Endometrial microvascular endothelial cells (primary cell): ENCODE data around the gene BRD4. TPM values are rescaled to one million over a fixed set of nuclear protein-coding genes. Genes with fewer than 3 reads are reported as not detected.

Source experiments
- in situ Hi-C: cut with HindIII; loops from 2 replicates; pipeline ENCODE4 v1.10.0; 2017; ENCODE audit warnings: low sequenced_read_pairs, low pct_unique_long_range_greater_than_20kb; ENCODE audit errors: inconsistent ontology term
- total RNA-seq: library from RNA; depleted of rRNA; stranded (reverse); fragments of >200 nt; gene quantifications from one replicate; pipeline ENCODE4 v1.2.3, GENCODE V29; 2015; ENCODE audit errors: inconsistent ontology term

The BRD4 gene
- total RNA-seq, 1 donor from 2014 or later, result 40.8 TPM

DNA sequence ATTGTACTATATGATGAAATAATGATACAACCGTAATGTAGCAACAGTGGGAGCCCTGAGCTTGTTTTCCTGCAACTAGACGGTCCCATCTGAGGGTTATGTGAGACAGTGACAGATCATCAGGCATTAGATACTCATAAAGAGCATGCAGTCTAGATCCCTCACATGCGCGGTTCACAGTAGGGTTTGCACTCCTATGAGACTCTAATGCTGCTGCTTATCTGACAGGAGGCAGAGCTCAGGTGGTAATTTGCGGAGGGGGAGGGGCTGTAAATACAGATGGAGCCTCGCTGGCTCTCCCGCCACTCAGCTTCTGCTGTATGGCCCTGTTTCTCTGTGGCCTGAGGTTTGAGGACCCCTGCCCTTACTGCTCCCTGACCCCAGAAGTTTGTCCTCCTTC, 113.8 kb downstream of the BRD4 start:
- in situ Hi-C loops, result no loop called here

DNA sequence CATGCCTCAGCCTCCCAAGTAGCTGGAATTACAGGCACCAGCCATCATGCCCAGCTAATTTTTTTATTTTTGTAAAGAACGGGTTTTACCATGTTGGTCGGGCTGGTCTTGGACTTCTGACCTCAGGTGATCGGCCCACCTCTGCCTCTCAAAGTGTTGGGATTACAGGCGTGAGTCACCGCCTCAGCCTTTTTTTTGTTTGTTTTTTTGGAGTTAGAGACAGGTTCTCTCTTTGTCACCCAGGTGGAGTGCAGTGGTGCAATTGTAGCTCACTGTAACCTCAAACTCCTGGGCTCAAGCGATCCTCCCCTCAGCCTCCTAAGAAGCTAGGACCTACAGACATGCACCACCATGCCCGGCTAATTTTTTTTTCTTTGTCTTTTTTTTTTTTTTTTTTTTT, 116.0 kb downstream of the BRD4 start:
- in situ Hi-C loops, result no loop called here

DNA sequence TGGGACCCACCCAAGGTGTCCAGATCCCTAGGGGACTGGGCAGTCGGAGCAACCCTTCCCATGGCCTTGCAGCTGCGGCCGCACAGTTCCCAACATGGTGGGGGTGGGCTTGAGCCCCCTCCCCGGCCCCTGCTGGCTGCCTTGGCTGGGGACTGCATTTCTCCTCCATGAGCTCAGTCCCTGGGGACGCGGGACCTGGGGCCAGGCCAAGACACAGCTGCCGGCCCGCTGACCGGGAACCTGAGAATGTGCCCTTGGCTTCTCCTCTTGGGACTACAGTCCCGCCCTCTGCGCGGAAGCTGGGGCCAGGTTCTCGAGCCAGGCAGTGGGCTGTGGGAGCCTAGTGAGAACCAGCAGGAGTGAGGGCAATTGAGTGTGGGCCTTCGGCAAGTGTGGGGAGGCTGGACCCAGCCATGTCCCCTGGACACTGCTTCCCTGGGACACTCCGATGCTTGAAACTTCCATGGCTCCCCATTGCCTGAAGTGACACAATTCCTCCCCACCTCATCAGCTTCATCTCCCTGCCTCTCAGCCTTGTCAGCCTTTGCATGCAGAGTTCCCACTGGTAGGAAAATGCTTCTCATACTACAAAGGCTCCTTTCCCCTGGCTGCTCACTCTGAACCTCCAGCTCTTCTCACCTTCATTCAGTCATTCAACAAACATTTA, 118.5 kb downstream of the BRD4 start:
- in situ Hi-C loops, result no loop called here

DNA sequence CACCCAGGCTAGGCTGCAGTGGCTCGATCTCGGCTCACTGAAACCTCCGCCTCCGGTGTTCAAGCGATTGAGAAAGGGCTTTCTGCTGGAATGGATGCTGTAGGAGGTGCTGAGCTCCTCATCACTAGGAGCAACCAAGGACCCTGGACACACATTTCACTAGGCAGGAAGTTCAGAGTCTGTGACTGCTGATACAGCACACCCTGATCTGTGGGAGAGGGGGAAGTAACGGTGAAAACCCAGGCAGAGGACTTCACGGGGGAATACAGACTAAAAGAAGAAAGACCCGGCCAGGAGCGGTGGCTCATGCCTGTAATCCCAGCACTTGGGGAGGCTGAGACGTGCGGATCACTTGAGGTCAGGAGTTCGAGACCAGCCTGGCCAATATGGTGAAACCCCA, 119.6 kb downstream of the BRD4 start:
- in situ Hi-C loops, result no loop called here

DNA sequence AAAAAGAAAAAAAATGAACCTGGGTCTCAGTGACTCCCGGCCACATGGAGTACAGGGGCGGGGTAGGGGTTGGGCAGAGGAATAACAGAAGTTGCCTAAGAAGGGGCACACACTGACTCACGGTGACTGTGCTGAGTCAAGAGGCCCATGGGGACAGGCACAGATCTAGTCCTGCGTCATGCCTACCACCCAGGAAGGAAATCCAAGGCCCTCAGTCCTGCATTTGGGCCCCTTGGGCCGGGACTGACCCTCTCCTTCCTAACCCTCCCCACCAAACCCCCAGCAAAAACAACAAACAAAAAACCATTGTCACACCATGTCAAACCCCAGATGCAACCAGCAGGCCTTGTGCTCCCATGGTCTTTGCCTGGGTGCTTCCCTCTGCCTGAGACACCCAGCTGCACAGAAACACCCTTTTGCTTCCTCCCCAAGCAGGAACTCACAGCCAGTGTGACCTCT, 122.0 kb downstream of the BRD4 start:
- in situ Hi-C loops, result no loop called here

DNA sequence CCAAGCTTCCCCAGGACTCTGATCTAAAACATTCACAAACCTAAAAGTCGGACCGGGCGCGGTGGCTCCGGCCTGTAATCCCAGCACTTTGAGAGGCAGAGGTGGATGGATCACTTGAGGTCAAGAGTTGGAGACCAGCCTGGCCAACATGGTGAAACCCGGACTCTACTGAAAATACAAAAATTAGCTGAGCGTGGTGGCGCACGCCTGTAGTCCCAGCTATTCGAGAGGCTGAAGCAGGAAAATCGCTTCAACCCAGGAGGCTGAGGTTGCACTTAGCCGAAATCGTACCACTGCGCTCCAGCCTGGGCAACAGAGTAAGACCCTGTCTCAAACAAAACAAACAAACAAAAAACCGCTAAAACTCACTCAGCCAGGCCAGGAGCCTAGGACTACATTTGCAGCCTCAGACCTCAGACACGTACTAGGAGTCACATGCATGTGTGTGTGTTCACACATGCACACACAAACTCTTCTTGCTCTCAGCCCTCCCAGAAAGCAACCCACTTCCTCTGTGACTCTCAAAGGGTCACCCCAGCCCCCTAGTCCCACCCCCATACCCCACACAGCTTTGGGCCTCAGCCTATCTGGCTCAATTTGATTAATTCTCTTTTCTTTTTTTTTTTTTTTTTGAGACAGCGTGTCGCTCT, 130.8 kb downstream of the BRD4 start:
- in situ Hi-C loops, result no loop called here

DNA sequence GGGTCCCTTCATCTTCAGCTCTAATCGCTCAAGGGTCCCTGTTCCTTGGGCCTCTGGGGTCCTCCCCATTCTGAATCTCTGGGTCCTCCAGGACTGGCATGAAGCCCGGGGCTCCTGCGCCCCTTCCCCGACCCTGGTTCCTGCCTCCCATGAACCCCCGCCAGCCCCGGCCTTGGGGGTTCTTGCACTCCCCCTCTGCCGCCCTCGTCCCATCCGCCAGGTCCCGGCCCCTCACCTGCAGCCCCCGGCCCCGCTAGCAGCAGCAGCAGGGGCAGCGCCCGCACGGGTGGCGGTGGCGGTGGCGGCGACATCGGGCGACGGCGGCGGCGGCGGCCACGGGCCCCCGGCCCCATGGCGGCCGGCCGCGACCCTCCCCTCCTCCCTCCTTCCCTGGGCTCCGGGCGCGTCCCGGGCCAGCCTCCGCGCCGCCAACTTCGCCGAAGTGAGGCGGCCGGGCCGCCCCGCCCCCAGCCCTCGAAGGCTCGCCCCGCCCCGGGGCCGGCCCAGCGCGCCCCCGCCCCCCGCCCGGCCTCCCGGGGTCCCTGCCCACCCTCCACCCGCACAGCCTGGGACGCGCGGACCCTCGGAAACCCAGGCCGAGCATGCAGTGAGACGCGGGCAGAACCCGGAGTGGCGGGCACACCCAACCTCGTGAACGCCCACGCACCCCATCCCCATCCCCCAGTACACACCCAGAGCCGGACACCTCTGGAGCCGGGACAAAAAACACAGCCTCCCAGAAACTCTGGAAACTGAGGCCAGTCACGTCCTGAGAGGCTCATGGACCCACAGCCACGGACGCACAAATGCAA, 131.6 kb downstream of the BRD4 start, which contains the start of gene NOTCH3:
TSS of gene NOTCH3 (minus strand) at position 443 of the 812 bp plus-strand sequence. CDS start at position 353, 90 bp downstream.
- in situ Hi-C loops, result no loop called here

DNA sequence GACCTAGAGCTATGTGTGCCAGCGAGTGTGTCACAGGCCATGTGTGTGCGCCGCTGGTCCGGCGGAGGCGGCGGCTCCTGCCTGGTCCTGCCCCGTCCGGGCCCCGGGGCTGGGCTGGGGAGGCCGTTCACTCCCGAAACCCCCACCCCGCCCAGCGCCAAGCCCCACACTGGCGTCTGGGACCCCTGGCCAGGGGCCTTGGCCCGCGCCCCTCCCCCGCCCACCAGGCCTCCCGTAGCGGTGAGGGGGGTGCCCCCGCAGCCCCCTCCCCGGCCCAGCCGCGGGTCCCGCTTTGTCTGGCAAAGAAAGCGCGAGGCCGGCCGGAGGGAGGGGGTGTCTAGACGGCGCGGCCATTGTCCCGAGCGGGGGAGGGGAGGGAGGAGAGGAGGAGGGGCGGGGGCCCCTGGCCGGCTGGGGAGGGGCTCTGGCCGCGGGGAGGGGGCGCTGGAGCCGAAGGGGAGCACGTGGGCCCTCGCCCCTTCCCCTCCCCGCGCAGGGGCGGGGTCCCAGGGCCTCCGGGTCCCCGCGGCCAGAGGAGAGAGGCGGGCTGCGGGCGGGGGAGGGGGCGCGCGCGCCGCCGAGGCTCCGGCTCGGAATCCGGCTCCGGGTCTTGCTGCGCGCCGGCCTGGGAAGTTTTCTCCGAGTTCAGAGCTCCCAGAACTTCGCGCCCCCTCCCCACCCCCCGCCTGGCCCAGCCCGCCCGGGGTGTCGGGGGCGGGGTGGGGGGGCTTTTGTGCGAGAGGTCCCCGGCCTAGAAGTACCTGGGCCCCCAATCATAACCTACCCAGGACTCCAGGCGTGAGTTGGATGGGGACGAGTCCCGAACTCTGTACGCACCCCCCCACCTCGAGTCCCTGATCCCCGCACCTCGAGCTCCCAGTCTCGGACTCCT, 132.4 kb downstream of the BRD4 start:
- in situ Hi-C loops, result no loop called here

DNA sequence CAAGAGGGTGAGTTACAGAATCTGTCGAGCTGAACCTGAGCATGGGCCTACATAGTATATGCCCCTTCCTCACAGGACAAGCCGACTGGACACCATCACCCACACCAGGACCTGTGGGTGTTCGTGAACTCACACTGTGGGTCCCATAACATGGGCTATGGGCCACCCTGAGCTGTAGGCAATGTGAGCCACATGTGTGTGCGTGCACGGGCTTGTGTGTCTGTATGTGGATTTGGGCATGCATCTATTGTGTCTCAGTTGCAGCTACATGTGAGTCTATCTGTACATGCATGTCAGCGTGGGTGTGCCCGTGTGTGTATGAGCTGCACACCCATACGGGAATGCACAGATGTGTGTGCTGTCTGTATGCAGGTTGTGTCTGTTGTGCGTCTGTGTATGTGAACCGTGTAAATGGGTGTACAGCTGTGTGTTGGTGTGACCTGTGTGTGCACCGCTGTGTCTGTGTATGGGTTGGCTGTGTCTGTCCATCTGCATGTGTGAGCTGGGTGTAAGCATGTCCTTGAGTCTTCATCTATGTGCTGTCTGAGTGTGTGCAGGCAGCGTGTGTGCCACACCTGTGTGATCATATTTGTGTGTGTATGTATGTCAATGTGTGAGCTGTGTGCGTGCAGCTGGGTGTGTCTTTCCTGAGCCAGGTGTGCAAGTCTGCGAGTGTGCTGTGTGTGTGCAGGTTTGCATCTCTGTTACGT, 133.2 kb downstream of the BRD4 start:
- in situ Hi-C loops, result no loop called here

DNA sequence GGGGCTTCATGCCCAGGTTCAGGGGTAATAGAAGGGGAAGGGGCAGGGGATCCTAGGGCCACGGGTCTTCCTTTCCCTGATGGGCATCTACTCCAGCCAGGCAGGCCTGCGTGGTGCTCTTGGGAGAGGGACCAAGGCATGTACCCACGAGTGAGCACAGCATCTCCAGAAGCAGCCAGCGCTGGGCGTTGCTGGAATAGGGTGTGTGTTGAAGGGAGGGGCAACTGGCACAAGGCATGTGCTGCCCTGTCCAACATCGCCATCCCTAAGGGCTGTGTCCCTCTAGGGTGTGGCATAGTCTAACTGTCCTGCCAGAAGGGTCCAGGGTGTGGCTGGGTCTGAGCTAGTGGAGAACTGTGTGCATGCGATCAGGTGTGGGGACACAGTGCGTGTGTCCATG, 134.4 kb downstream of the BRD4 start:
- in situ Hi-C loops, result no loop called here

DNA sequence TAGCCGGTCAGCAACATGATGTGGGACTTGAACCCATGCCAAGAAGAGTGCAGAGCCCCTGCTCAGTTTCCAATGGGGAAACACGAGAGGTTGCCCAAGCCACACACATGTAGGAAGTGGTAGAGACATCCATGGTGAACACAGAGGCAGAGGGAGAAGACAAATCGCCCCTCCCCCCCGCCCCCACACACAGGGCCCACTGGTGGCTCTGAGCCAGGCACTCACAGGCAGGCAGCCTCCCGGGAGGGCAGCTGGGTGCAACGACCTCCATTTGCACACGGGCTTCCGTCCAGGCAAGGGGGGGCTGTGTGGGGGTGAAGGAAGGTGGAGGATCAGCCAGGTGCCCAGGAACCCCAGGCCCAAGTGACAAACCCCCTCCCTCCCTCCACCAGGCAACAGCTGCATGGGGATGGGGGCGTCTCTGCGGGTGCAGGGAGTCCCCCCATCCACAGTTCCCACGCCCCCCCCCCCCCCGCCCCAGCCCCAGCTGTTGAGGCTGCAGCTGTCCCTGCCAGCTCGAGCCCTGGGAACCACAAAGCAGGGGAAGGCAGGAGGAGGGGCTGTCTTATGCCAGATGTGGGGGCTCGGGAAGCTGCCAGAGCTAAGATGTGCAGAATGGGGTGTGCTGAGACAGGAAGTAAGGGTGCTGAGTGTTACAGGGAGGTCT, 134.9 kb downstream of the BRD4 start:
- in situ Hi-C loops, result no loop called here

DNA sequence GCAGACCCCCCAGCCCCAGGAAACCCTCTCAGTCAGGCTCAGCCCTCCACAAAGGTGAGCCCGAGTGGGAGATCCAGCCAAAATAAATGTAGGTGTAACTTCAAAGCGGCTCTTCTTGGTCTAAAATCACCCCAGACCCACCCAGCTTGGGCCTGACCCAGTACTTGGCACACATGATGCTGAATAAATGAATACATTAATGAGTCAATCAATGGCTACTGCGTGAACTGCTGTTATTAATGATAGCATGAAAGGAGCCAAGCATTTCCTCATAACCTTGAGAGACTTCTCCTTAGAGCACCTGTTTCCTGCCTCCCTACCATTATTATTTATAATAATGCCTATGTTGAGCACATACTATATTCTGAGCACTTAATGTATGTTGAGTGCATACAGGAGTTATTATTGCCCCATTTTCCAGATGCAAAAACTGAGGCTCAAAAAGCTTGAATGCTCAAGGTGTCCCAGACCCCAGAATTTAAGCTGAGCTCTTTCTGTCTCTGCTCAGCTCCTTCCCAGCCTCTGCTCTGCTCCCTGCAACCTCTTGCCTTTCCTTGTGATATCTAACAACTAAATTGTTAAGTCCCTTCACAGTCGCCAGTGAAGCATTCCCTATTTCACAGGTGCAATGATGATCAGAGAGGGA, 135.9 kb downstream of the BRD4 start:
- in situ Hi-C loops, result no loop called here

DNA sequence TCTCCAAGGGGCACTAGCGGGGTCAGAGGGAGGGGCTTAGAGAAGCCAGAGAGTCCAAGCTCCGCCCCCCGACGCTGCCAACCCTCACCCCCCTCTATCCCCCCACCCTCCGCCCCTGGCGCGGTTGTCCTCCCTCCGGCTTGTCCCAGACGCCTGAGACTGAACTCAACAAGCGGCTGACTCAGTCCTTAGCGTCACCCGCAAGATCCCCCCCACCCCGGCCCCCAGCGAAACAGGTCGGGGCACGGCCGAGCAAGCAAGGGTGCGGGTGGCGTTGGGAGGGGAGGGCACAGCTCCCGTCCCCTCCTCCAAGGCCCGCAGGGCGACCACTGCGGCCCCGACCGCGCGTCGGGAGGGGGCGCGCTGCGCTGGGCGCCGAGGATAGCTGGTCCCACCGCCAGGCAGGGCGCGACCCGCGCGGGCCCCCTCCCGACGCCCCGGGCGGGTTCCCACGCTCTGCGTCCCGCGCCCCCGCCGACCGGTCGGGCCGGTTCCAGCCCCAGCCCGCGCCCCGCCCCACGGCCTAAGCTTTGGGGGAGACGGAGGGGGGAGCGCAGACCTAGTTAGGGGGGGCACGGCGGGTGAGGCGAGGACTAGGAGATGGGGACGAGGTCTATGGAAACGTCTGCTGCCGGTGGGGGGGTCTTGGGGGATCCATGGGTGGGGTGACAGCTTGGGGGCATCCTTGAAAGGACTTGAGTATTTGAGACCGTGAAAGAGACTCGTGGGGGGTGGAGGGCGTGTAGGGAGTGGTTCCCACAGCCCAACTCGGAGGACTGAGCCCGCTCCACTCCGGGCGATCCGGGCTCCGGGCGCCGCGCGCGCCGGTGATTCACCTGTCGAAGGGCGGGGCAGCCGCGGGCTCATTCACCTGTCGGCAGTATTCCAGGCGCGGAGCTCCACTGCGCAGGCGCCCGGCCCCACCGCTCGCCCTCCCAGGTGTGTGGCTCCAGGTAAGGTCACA, 136.7 kb downstream of the BRD4 start:
- in situ Hi-C loops, result no loop called here

DNA sequence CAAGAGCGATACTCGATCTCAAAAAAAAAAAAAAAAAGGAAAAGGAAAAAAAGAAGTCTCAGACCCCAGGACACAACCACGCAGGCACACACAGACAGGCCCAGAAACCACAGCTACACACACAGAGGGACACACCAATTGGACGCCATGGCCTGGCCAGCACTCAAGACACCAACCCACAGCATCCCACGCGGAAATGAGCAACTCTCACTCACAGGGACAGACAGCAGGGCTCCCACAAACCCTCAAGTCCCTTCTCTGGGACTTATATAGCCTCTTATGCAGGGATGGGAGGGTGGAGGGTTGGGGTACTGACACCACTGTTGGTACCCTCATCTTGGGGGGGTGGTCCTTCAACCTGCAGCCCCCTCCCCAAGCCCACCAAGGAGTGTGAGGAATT, 137.4 kb downstream of the BRD4 start:
- in situ Hi-C loops, result no loop called here

DNA sequence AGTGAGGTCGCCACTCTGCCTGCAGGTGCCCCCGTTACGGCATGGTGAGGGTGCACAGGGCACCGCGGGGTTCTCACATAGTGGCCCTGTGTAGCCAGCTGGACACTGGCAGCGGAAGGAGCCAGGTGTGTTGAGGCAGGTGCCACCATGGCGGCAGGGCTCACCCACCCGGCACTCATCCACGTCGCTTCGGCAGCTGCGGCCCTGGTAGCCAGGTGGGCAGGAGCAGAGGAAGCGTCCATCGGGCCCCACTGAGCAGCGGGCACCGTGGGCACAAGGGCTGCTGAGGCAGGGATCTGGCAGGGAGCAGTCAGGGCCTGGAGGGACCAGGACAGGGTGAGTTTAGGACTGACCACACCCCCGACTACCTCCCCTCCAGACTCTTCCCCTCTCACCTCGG, 140.4 kb downstream of the BRD4 start:
- in situ Hi-C loops, result no loop called here

DNA sequence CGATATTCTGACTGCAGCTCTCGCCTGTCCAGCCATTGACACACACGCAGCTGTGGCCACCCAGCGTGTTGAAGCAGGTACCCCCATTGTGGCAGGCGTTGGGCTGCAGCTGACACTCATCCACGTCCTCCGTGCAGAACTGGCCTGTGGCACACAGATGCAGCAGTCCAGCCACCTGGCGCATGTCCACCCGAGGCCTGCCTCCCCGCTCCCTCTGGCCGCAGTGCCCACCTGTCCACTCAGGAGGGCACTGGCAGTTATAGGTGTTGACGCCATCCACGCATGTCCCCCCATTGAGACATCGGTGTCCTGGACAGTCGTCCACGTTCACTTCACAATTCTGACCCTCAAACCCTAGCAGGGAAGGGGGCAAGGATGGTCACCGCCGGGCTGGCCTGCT, 140.8 kb downstream of the BRD4 start:
- in situ Hi-C loops, result no loop called here
